H9 (cell line): ENCODE data around the gene LGSN. TPM values are rescaled to one million over a fixed set of nuclear protein-coding genes. Genes with fewer than 3 reads are reported as not detected.

ENCODE experiments used
- DNase-seq: peaks from one replicate; pipeline ENCODE4 v3.0.0-alpha.2; 2017
- H2AFZ ChIP-seq: one replicate; pipeline ENCODE4 v1.6.1; 2013; ENCODE audit warnings: mild to moderate bottlenecking, low read length, control low read depth, moderate library complexity
- H2AK5ac ChIP-seq: 2 replicates; pipeline ENCODE4 v1.6.1; 2013; ENCODE audit warnings: low read length, control low read depth, mixed read lengths; ENCODE audit not compliant: insufficient read length
- H2BK120ac ChIP-seq: one replicate; pipeline ENCODE4 v1.6.1; 2013; ENCODE audit warnings: low read depth, mild to moderate bottlenecking, low read length, control low read depth, inconsistent platforms; ENCODE audit not compliant: poor library complexity, severe bottlenecking
- H2BK12ac ChIP-seq: 2 replicates; pipeline ENCODE4 v1.6.1; 2013; ENCODE audit warnings: low read length, control low read depth, mixed read lengths, low read depth; ENCODE audit not compliant: insufficient read length
- H2BK15ac ChIP-seq: 2 replicates; pipeline ENCODE4 v1.6.1; 2013; ENCODE audit warnings: low read depth, low read length, control low read depth
- H2BK20ac ChIP-seq: one replicate; pipeline ENCODE4 v1.6.1; 2013; ENCODE audit warnings: low read depth, mild to moderate bottlenecking, low read length, control low read depth, inconsistent platforms; ENCODE audit not compliant: poor library complexity, severe bottlenecking
- H2BK5ac ChIP-seq: 2 replicates; pipeline ENCODE4 v1.6.1; 2013; ENCODE audit warnings: low read length, control low read depth, mixed read lengths; ENCODE audit not compliant: insufficient read length
- H3K14ac ChIP-seq: 2 replicates; pipeline ENCODE4 v1.6.1; 2013; ENCODE audit warnings: low read length, control low read depth; ENCODE audit not compliant: insufficient read depth
- H3K18ac ChIP-seq: 2 replicates; pipeline ENCODE4 v1.6.1; 2013; ENCODE audit warnings: low read depth, mild to moderate bottlenecking, mixed read lengths, low read length, control low read depth; ENCODE audit not compliant: insufficient read length
- H3K23ac ChIP-seq: 2 replicates; pipeline ENCODE4 v1.6.1; 2013; ENCODE audit warnings: low read length, control low read depth, mixed read lengths, low read depth; ENCODE audit not compliant: insufficient read length
- H3K23me2 ChIP-seq: 2 replicates; pipeline ENCODE4 v1.6.1; 2013; ENCODE audit warnings: low read depth, mild to moderate bottlenecking, mixed read lengths, low read length, control low read depth; ENCODE audit not compliant: insufficient read length, poor library complexity, severe bottlenecking
- H3K27ac ChIP-seq: 2 replicates; pipeline ENCODE4 v1.5.1; 2013; ENCODE audit warnings: low read length, control low read depth, mixed read lengths, low read depth; ENCODE audit not compliant: insufficient read length
- H3K27me3 ChIP-seq: 2 replicates; pipeline ENCODE4 v1.6.1; 2013; ENCODE audit warnings: low read length, control low read depth, inconsistent platforms; ENCODE audit not compliant: insufficient read depth
- H3K4ac ChIP-seq: 2 replicates; pipeline ENCODE4 v1.6.1; 2013; ENCODE audit warnings: low read depth, mild to moderate bottlenecking, control low read depth, inconsistent platforms, low read length, moderate library complexity
- H3K4me1 ChIP-seq: 2 replicates; pipeline ENCODE4 v1.6.1; 2013; ENCODE audit warnings: low read length, control low read depth, inconsistent platforms; ENCODE audit not compliant: insufficient read depth
- H3K4me2 ChIP-seq: 2 replicates; pipeline ENCODE4 v1.6.1; 2013; ENCODE audit warnings: low read length, control low read depth, mixed read lengths; ENCODE audit not compliant: insufficient read length, insufficient read depth
- H3K56ac ChIP-seq: 2 replicates; pipeline ENCODE4 v1.6.1; 2013; ENCODE audit warnings: low read depth, mild to moderate bottlenecking, mixed read lengths, low read length, control low read depth; ENCODE audit not compliant: insufficient read length
- H3K79me1 ChIP-seq: 2 replicates; pipeline ENCODE4 v1.6.1; 2013; ENCODE audit warnings: low read depth, mild to moderate bottlenecking, moderate library complexity, low read length, control low read depth, inconsistent platforms; ENCODE audit not compliant: insufficient read depth, poor library complexity, severe bottlenecking
- H3K79me2 ChIP-seq: 2 replicates; pipeline ENCODE4 v1.6.1; 2013; ENCODE audit warnings: low read length, control low read depth, inconsistent platforms; ENCODE audit not compliant: insufficient read depth
- H3K9ac ChIP-seq: 2 replicates; pipeline ENCODE4 v1.6.1; 2013; ENCODE audit warnings: low read length, control low read depth, mixed read lengths; ENCODE audit not compliant: insufficient read length; ENCODE audit errors: extremely low read depth
- H3K9me3 ChIP-seq: one replicate; pipeline ENCODE4 v1.6.1; 2013; ENCODE audit warnings: low read depth, low read length, inconsistent platforms; ENCODE audit not compliant: control insufficient read depth
- H3T11ph ChIP-seq: one replicate; pipeline ENCODE4 v1.6.1; 2013; ENCODE audit warnings: mild to moderate bottlenecking, low read length, control low read depth, inconsistent platforms
- H4K20me1 ChIP-seq: one replicate; pipeline ENCODE4 v1.6.1; 2013; ENCODE audit not compliant: control insufficient read depth, insufficient read length, insufficient read depth
- H4K5ac ChIP-seq: 2 replicates; pipeline ENCODE4 v1.6.1; 2013; ENCODE audit warnings: low read depth, mild to moderate bottlenecking, mixed read lengths, low read length, control low read depth; ENCODE audit not compliant: insufficient read length
- H4K8ac ChIP-seq: replicated peaks from 2 replicates; pipeline ENCODE4 v1.6.1; 2013; ENCODE audit warnings: low read length, control low read depth, mixed read lengths, low read depth; ENCODE audit not compliant: insufficient read length
- H4K91ac ChIP-seq: 2 replicates; pipeline ENCODE4 v1.6.1; 2013; ENCODE audit warnings: low read depth, mild to moderate bottlenecking, moderate library complexity, mixed read lengths, low read length, control low read depth; ENCODE audit not compliant: insufficient read length
- H3K27ac Mint-ChIP-seq, 3 experiments: 2 replicates in 2 of 3; 3 replicates in 1 of 3; pipeline ENCODE4 v1.8.0; 2020 to 2021; ENCODE audit warnings: mixed read lengths in 3 of 3, mild to moderate bottlenecking in 1 of 3, moderate library complexity in 1 of 3
- H3K27me3 Mint-ChIP-seq: 2 replicates; pipeline ENCODE4 v1.8.0; 2021; ENCODE audit warnings: low read depth, mild to moderate bottlenecking, moderate library complexity, mixed read lengths
- H3K36me3 Mint-ChIP-seq, 3 experiments: 2 replicates in 2 of 3; 3 replicates in 1 of 3; pipeline ENCODE4 v1.8.0; 2020 to 2021; ENCODE audit warnings: low read depth in 3 of 3, mixed read lengths in 3 of 3; ENCODE audit not compliant: insufficient read depth in 1 of 3
- H3K4me1 Mint-ChIP-seq, 2 experiments: 2 replicates each; pipeline ENCODE4 v1.8.0; 2020; ENCODE audit warnings: mixed read lengths in 2 of 2
- H3K4me3 Mint-ChIP-seq, 2 experiments: 2 replicates in 1 of 2; 3 replicates in 1 of 2; pipeline ENCODE4 v1.8.0; 2020 to 2021; ENCODE audit warnings: mild to moderate bottlenecking in 2 of 2, mixed read lengths in 2 of 2, moderate library complexity in 1 of 2
- H3K9me3 Mint-ChIP-seq, 2 experiments: 2 replicates in 1 of 2; 3 replicates in 1 of 2; pipeline ENCODE4 v1.8.0; 2020; ENCODE audit warnings: mild to moderate bottlenecking in 2 of 2, mixed read lengths in 2 of 2, moderate library complexity in 1 of 2
- WGBS: extraction: QIAGEN DNeasy Blood & Tissue Kit; methylation state at CpG from one replicate; pipeline ENCODE4 v1.1.7; 2013; ENCODE audit warnings: missing lambda C conversion rate, low lambda C conversion rate, mixed read lengths; ENCODE audit not compliant: insufficient read length; ENCODE audit errors: extremely low coverage; 5-methylcytosine and 5-hydroxymethylcytosine counted together
- total RNA-seq: library from RNA; stranded (reverse); gene quantifications from 2 replicates; pipeline ENCODE4 v1.2.1, GENCODE V29; 2021
- TF ChIP-seq, protein P1 (sequence below): fragments of 200-600 bp; sonication (generic); conservative IDR thresholded peaks from 3 replicates; pipeline ENCODE4 v1.8.0; 2021; ENCODE audit warnings: antibody characterized with exemption, mild to moderate bottlenecking

Gene LGSN
- total RNA-seq, 1 experiment from 2014 or later, result 0.13 TPM

DNA sequence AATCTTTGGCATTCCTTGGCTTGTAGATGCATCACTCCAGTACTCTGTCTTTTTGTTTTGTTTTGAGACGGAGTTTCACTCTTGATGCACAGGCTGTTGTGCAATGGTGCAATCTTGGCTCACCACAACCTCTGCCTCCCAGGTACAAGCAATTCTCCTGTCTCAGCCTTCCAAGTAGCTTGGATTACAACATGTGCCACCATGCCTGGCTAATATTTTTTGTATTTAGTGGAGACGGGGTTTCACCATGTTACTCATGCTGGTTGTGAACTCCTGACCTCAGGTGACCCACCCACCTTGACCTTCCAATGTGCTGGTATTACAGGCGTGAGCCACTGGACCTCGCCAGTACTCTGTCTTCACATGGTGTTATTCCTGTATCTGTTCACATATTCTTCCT lies 35.8 kb upstream of the LGSN start:
- Histone ChIP-seq H2BK5ac (no peak overlapping the region), H3K27me3 (no peaks in the 10 kb centered on the region), H3K9ac (no peak overlapping the region), H3K23me2 (no peaks in the 10 kb centered on the region), H3K18ac (no peak overlapping the region), H3K23ac (no peak overlapping the region), H3K79me1 (no peaks in the 10 kb centered on the region), H2BK15ac (no peak overlapping the region), H3K14ac (no peak overlapping the region), H3T11ph (no peak overlapping the region), H3K9me3 (no peaks in the 10 kb centered on the region), H4K91ac (no peak overlapping the region), H3K56ac (no peak overlapping the region), H4K8ac (no peak overlapping the region), H4K20me1 (no peaks in the 10 kb centered on the region), H3K79me2 (no peaks in the 10 kb centered on the region), H3K4me2 (no peak overlapping the region), H2AK5ac (no peak overlapping the region), H4K5ac (no peak overlapping the region), H2AFZ (no peak overlapping the region), H2BK20ac (no peak overlapping the region), H3K4me1 (no peaks in the 10 kb centered on the region), H2BK120ac (no peak overlapping the region), H3K4ac (no peak overlapping the region), H3K27ac (no peak overlapping the region), H2BK12ac (no peak overlapping the region)
- H3K9me3 Mint-ChIP-seq, result peaks cover 15 to 16% of the 10 kb centered on the region in 2 experiments
- peaks cover 0 to 8% (median 7%) of the 10 kb centered on the region in 3 experiments; a peak in 4 of 7 replicates for H3K36me3 Mint-ChIP-seq
- TF ChIP-seq, protein P1, sequence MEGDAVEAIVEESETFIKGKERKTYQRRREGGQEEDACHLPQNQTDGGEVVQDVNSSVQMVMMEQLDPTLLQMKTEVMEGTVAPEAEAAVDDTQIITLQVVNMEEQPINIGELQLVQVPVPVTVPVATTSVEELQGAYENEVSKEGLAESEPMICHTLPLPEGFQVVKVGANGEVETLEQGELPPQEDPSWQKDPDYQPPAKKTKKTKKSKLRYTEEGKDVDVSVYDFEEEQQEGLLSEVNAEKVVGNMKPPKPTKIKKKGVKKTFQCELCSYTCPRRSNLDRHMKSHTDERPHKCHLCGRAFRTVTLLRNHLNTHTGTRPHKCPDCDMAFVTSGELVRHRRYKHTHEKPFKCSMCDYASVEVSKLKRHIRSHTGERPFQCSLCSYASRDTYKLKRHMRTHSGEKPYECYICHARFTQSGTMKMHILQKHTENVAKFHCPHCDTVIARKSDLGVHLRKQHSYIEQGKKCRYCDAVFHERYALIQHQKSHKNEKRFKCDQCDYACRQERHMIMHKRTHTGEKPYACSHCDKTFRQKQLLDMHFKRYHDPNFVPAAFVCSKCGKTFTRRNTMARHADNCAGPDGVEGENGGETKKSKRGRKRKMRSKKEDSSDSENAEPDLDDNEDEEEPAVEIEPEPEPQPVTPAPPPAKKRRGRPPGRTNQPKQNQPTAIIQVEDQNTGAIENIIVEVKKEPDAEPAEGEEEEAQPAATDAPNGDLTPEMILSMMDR, result no peak
- no peaks in the 10 kb centered on the region; the same call in 1 of the 2 replicates for H3K27me3 Mint-ChIP-seq
- H3K4me3 Mint-ChIP-seq, result no peak overlapping the region
- H3K4me1 Mint-ChIP-seq, result no peaks in the 10 kb centered on the region
- no peak for DNase-seq
- no peak overlapping the region for H3K27ac Mint-ChIP-seq
- no CpG with 5 or more reads among the region's 4 CpGs for WGBS
